Adrenal gland (tissue), 5 donors: ENCODE measurements around the gene TSGA10.

Experiments used
- POLR2A ChIP-seq, 2 donors: fragments of 450-650 bp; IDR thresholded peaks; one replicate each; pipeline ENCODE4 v1.6.1; 2017; ENCODE audit warnings: antibody characterized with exemption in 2 of 2, mild to moderate bottlenecking in 2 of 2, moderate library complexity in 1 of 2
- TF ChIP-seq, protein P1 (sequence below), 6 experiments: fragments of 450-650 bp in 4 of 6; fragments of 200-600 bp in 2 of 6; sonication (generic) in 1 of 6; IDR thresholded peaks; 1 replicate in 5 of 6; 2 replicates in 1 of 6; pipeline versions ENCODE4 v1.5.1 to v1.8.0; 2016 to 2021; ENCODE audit warnings: antibody characterized with exemption in 6 of 6, mild to moderate bottlenecking in 2 of 6, moderate library complexity in 1 of 6
- donor health status: DM: no; HTN: no; CAD: no.

DNA sequence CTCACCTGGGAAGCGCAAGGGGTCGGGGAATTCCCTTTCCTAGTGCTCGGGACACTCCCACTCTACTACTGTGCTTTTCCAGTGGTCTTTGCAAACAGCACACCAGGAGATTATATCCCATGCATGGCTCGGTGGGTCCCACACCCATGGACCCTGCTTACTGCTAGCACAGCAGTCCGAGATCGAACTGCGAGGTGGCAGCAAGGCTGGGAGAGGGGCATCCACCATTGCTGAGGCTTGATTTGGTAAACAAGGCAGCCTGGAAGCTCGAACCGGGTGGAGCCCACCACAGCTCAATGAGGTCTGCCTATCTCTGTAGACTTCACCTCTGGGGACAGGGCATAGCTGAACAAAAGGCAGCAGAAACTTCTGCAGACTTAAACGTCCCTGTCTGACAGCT, 154.0 kb downstream of the TSGA10 start:
- TF ChIP-seq, protein P1, sequence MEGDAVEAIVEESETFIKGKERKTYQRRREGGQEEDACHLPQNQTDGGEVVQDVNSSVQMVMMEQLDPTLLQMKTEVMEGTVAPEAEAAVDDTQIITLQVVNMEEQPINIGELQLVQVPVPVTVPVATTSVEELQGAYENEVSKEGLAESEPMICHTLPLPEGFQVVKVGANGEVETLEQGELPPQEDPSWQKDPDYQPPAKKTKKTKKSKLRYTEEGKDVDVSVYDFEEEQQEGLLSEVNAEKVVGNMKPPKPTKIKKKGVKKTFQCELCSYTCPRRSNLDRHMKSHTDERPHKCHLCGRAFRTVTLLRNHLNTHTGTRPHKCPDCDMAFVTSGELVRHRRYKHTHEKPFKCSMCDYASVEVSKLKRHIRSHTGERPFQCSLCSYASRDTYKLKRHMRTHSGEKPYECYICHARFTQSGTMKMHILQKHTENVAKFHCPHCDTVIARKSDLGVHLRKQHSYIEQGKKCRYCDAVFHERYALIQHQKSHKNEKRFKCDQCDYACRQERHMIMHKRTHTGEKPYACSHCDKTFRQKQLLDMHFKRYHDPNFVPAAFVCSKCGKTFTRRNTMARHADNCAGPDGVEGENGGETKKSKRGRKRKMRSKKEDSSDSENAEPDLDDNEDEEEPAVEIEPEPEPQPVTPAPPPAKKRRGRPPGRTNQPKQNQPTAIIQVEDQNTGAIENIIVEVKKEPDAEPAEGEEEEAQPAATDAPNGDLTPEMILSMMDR (IDR thresholded peaks at IDR 0.05): no peak
- TF ChIP-seq POLR2A (IDR thresholded peaks at IDR 0.05): no peak
